SU-DHL-6 (cell line): ENCODE data around the gene NHLRC2.
"Not testable (repeated sequence)": the region's sequence is repeated elsewhere in the genome, so short reads cannot be mapped to it uniquely, and the experiment has no call there.

Experiments used
- H2AFZ ChIP-seq: fragments of 200-600 bp; sonication (generic); 2 replicates; pipeline ENCODE4 v1.6.1; 2014; ENCODE audit warnings: low read depth, mild to moderate bottlenecking, moderate library complexity, mixed read lengths, antibody characterized with exemption, low read length; ENCODE audit not compliant: severe bottlenecking
- H3F3A ChIP-seq: fragments of 200-600 bp; shearing (Covaris generic); 2 replicates; pipeline ENCODE4 v1.6.0; 2016; ENCODE audit warnings: antibody characterized with exemption, mild to moderate bottlenecking; ENCODE audit not compliant: insufficient read depth
- H3K27ac ChIP-seq: fragments of 200-600 bp; sonication (generic); 2 replicates; pipeline ENCODE4 v1.5.1; 2016; ENCODE audit warnings: low read depth, mild to moderate bottlenecking, low read length, moderate library complexity, mixed read lengths
- H3K27me3 ChIP-seq: fragments of 200-600 bp; sonication (generic), shearing (Covaris generic); 2 replicates; pipeline ENCODE4 v1.6.0; 2014; ENCODE audit warnings: mild to moderate bottlenecking, low read length
- H3K36me3 ChIP-seq: fragments of 200-600 bp; sonication (generic); 2 replicates; pipeline ENCODE4 v1.6.1; 2014; ENCODE audit warnings: mild to moderate bottlenecking, low read length, mixed read lengths
- H3K4me2 ChIP-seq: fragments of 300-600, 200-600 bp; shearing (Covaris generic), sonication (generic); 2 replicates; pipeline ENCODE4 v1.6.0; 2014; ENCODE audit warnings: low read length, low read depth, mild to moderate bottlenecking; ENCODE audit not compliant: poor library complexity, severe bottlenecking
- H3K4me3 ChIP-seq: fragments of 200-600 bp; sonication (generic); 2 replicates; pipeline ENCODE4 v1.5.1; 2014; ENCODE audit warnings: antibody characterized with exemption, low read length, mild to moderate bottlenecking, mixed read lengths; ENCODE audit not compliant: insufficient read depth, poor library complexity, severe bottlenecking
- H3K79me2 ChIP-seq: fragments of 200-600 bp; sonication (generic); 2 replicates; pipeline ENCODE4 v1.6.1; 2014; ENCODE audit warnings: mild to moderate bottlenecking, low read length, moderate library complexity; ENCODE audit not compliant: insufficient read depth
- H3K9ac ChIP-seq: fragments of 200-600 bp; sonication (generic); 2 replicates; pipeline ENCODE4 v1.7.0; 2014; ENCODE audit warnings: mild to moderate bottlenecking, low read length
- H3K9me2 ChIP-seq: fragments of 200-600 bp; sonication (generic); replicated peaks from 2 replicates; pipeline ENCODE4 v1.6.1; 2014; ENCODE audit warnings: low read length; ENCODE audit not compliant: insufficient read depth
- H3K9me3 ChIP-seq: fragments of 200-600 bp; sonication (generic); 2 replicates; pipeline ENCODE4 v1.6.1; 2014; ENCODE audit warnings: low read length, mixed read lengths; ENCODE audit not compliant: insufficient read depth
- H4K20me1 ChIP-seq: fragments of 200-600 bp; sonication (generic); 2 replicates; pipeline ENCODE4 v1.6.1; 2014; ENCODE audit warnings: low read depth, mild to moderate bottlenecking, antibody characterized with exemption, low read length, moderate library complexity, mixed read lengths
- EZH2phosphoT487 ChIP-seq: fragments of 200-600 bp; sonication (generic), shearing (Covaris generic); conservative IDR thresholded peaks from 2 replicates; pipeline ENCODE4 v1.6.1; 2018; ENCODE audit warnings: mild to moderate bottlenecking, antibody characterized with exemption, low read length, moderate library complexity, mixed read lengths
- TF ChIP-seq, protein P1 (sequence below): fragments of 200-600 bp; sonication (generic); IDR thresholded peaks from one replicate; pipeline ENCODE4 v1.5.1; 2017; ENCODE audit warnings: antibody characterized with exemption, mild to moderate bottlenecking, low read length, moderate library complexity; ENCODE audit not compliant: insufficient read depth, poor library complexity, severe bottlenecking

NHLRC2 gene

DNA sequence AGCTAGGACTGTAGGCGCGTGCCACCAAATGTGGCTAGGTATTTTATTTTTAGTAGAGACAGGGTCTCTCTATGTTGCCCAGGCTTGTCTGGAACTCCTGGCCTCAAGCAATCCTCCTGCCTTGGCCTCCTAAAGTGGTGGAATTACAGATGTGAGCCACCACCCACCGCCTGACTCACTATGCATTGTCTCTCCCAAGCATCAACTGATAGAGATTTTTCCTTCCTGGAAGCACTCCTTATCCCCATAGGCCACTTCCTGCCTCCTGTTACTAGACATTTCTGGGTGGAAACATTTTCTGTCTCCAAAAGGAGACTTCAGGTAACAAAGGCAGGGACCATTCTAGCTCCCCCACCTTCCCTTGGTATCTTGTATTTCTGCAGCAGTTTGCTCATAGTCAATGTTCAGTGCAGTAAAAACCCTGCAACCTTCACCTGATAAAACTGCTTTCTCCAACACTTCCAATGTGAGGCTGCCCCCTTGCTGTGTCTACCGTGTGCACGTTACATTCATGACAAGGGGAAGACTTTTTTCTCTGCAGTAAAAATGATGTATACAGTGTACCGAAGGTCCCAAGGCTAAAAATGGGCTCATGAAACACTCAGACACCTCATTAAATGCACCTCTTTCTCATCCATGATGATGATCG, 84.9 kb downstream of the NHLRC2 start:
- no peaks in the 10 kb centered on the region for H3K36me3 ChIP-seq
- no peaks in the 10 kb centered on the region for H3K27me3 ChIP-seq
- no peaks in the 10 kb centered on the region for H3K79me2 ChIP-seq
- H3K27ac ChIP-seq: no peak overlapping the region
- H2AFZ ChIP-seq: no peak overlapping the region
- H3K4me2 ChIP-seq: no peak overlapping the region
- H3K9me3 ChIP-seq: no peaks in the 10 kb centered on the region
- no peaks in the 10 kb centered on the region for H4K20me1 ChIP-seq
- H3K9ac ChIP-seq: no peak overlapping the region
- H3F3A ChIP-seq: no peaks in the 10 kb centered on the region
- H3K4me3 ChIP-seq: no peak overlapping the region
- TF ChIP-seq, protein P1, sequence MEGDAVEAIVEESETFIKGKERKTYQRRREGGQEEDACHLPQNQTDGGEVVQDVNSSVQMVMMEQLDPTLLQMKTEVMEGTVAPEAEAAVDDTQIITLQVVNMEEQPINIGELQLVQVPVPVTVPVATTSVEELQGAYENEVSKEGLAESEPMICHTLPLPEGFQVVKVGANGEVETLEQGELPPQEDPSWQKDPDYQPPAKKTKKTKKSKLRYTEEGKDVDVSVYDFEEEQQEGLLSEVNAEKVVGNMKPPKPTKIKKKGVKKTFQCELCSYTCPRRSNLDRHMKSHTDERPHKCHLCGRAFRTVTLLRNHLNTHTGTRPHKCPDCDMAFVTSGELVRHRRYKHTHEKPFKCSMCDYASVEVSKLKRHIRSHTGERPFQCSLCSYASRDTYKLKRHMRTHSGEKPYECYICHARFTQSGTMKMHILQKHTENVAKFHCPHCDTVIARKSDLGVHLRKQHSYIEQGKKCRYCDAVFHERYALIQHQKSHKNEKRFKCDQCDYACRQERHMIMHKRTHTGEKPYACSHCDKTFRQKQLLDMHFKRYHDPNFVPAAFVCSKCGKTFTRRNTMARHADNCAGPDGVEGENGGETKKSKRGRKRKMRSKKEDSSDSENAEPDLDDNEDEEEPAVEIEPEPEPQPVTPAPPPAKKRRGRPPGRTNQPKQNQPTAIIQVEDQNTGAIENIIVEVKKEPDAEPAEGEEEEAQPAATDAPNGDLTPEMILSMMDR: no peak
- TF ChIP-seq EZH2phosphoT487: no peak
- no peaks in the 10 kb centered on the region for H3K9me2 ChIP-seq

DNA sequence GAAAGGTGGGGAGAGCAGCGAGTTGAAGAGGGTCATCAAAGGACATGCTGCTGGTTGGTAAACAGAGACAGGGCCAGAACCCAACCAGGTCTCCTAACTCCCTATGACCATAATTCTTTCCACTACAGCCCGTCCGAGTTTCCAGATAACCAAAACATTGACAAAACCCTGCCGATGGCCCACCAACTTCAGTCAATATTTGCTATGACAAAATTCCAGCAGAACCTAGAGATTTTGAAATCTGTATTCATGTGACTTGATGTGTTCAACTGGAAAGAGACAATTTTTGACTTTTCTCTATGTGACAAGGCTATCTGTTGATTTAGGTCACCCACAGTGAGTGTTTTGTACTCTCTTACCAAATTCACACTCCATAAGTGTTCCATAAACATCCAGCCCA, 86.7 kb downstream of the NHLRC2 start:
- H3K9me2 ChIP-seq: no peaks in the 10 kb centered on the region
- H3K79me2 ChIP-seq: no peaks in the 10 kb centered on the region
- H2AFZ ChIP-seq: no peak overlapping the region
- H3K36me3 ChIP-seq: no peaks in the 10 kb centered on the region
- no peaks in the 10 kb centered on the region for H3F3A ChIP-seq
- no peak overlapping the region for H3K4me3 ChIP-seq
- H3K27ac ChIP-seq: no peak overlapping the region
- H3K9ac ChIP-seq: no peak overlapping the region
- no peak overlapping the region for H3K4me2 ChIP-seq
- no peaks in the 10 kb centered on the region for H3K9me3 ChIP-seq
- H4K20me1 ChIP-seq: no peaks in the 10 kb centered on the region
- TF ChIP-seq, protein P1: no peak
- TF ChIP-seq EZH2phosphoT487: no peak
- H3K27me3 ChIP-seq: no peaks in the 10 kb centered on the region

DNA sequence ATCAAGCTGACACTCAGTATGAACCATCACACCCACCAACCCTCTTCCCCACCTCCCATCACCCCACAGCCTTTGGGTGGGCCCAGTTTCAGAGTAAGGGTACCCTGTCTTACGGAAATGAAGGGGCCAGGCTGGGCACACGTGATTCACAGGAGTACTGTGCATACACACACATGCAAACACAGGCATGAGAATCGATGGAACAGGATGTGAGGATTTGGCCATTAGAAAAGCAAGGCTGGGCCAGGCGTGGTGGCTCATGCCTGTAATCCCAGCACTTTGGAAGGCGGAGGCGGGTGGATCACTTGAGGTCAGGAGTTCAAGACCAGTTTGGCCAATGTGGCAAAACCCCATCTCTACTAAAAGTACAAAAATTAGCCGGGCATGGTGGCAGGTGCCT, 88.7 kb downstream of the NHLRC2 start:
- not testable (repeated sequence) for H4K20me1 ChIP-seq, H3K79me2 ChIP-seq, H3K27me3 ChIP-seq, H3K4me3 ChIP-seq, H3K27ac ChIP-seq, H3K36me3 ChIP-seq, H3F3A ChIP-seq, H3K9me2 ChIP-seq, H2AFZ ChIP-seq, H3K4me2 ChIP-seq, H3K9me3 ChIP-seq, H3K9ac ChIP-seq

DNA sequence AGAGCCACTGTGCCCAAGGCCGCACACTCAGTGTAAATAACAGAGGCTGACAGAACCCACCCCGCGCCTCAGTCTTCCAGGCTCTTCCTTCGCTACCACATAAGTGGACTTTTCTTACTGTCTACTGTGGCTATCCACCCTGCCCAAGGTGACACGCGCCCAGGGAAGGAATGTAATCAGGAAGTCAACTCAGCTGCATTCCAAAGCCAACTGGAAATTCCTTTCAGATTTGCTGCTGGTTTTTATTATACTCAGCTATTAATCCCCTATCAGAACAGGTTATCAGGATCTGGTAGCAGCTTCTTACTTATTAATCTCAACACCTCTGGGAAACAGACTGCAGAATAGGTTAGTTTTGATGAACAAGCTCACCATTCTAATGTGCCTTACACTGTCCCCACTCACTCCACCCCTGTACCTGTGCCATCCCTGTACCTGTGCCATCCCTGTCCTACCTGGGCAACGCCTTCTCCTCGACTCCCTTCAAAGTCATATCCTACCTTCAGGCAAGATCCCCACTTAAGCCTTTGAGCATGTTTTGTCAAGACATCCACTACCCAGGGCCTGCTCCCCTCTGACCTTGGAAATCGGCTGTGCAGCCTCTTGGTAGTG, 90.7 kb downstream of the NHLRC2 start:
- H3K9ac ChIP-seq: no peak overlapping the region
- no peak overlapping the region for H2AFZ ChIP-seq
- H3F3A ChIP-seq: no peaks in the 10 kb centered on the region
- H3K79me2 ChIP-seq: no peaks in the 10 kb centered on the region
- no peak overlapping the region for H3K4me3 ChIP-seq
- no peak for TF ChIP-seq EZH2phosphoT487
- TF ChIP-seq, protein P1: no peak
- no peaks in the 10 kb centered on the region for H3K9me3 ChIP-seq
- no peak overlapping the region for H3K27ac ChIP-seq
- H3K4me2 ChIP-seq: no peak overlapping the region
- H3K9me2 ChIP-seq: no peaks in the 10 kb centered on the region
- H3K27me3 ChIP-seq: no peaks in the 10 kb centered on the region
- no peaks in the 10 kb centered on the region for H4K20me1 ChIP-seq
- H3K36me3 ChIP-seq: no peaks in the 10 kb centered on the region
